ENCODE results near the gene SLCO3A1. TPM values are rescaled to one million over a fixed set of nuclear protein-coding genes. Genes with fewer than 3 reads are reported as not detected.
"Not testable (repeated sequence)": the region's sequence is repeated elsewhere in the genome, so short reads cannot be mapped to it uniquely, and the experiment has no call there.

The SLCO3A1 gene
- total RNA-seq, 2 donors from 2014 or later, result 7.2 to 11.4 TPM

GRCh38 chr15:91961357-91961756, 107.8 kb downstream of the SLCO3A1 start:
- no peaks in the 10 kb centered on the region for H3K36me3 ChIP-seq (ENCODE audit: control insufficient read depth, insufficient read depth, low read length)
- H3K27me3 ChIP-seq (ENCODE audit: control insufficient read depth, insufficient read depth, low read length, poor library complexity, severe bottlenecking), result no peaks in the 10 kb centered on the region
- no peak overlapping the region for H3K27ac ChIP-seq (ENCODE audit: low read depth, low read length)
- TF ChIP-seq, protein P1, sequence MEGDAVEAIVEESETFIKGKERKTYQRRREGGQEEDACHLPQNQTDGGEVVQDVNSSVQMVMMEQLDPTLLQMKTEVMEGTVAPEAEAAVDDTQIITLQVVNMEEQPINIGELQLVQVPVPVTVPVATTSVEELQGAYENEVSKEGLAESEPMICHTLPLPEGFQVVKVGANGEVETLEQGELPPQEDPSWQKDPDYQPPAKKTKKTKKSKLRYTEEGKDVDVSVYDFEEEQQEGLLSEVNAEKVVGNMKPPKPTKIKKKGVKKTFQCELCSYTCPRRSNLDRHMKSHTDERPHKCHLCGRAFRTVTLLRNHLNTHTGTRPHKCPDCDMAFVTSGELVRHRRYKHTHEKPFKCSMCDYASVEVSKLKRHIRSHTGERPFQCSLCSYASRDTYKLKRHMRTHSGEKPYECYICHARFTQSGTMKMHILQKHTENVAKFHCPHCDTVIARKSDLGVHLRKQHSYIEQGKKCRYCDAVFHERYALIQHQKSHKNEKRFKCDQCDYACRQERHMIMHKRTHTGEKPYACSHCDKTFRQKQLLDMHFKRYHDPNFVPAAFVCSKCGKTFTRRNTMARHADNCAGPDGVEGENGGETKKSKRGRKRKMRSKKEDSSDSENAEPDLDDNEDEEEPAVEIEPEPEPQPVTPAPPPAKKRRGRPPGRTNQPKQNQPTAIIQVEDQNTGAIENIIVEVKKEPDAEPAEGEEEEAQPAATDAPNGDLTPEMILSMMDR (conservative IDR thresholded peaks at IDR 0.05), result no peak
- Mint-ChIP-seq H3K9me3 (peaks cover 9% of the 10 kb centered on the region), H3K4me1 (peaks cover 2% of the 10 kb centered on the region), H3K36me3 (ENCODE audit: low read depth) (no peaks in the 10 kb centered on the region), H3K27ac (no peak overlapping the region), H3K4me3 (no peak overlapping the region), H3K27me3 (ENCODE audit: insufficient read depth) (no peaks in the 10 kb centered on the region)
- WGBS, 2 experiments (ENCODE audit: insufficient coverage in 1 of 2, insufficient read length in 1 of 2), result 86 to 91% methylated on average over 1 to 2 of the region's 2 CpGs
- no peaks in the 10 kb centered on the region for H3K4me1 ChIP-seq (ENCODE audit: control insufficient read depth, insufficient read depth, low read length)
- H3K4me3 ChIP-seq (ENCODE audit: low read length), result no peak overlapping the region
- H3K9me3 ChIP-seq (ENCODE audit: control insufficient read depth, low read length), result no peaks in the 10 kb centered on the region
- no peak overlapping the region for H3K9ac ChIP-seq (ENCODE audit: extremely low read depth, low read length, poor library complexity, severe bottlenecking)
- no peak for DNase-seq

- H3K27me3 ChIP-seq (ENCODE audit: control insufficient read depth, insufficient read depth, low read length, poor library complexity, severe bottlenecking); H3K4me3 ChIP-seq (ENCODE audit: low read length); H3K9me3 Mint-ChIP-seq; H3K9me3 ChIP-seq (ENCODE audit: control insufficient read depth, low read length); H3K4me3 Mint-ChIP-seq; H3K27ac Mint-ChIP-seq; H3K27me3 Mint-ChIP-seq (ENCODE audit: insufficient read depth); DNase-seq; H3K4me1 ChIP-seq (ENCODE audit: control insufficient read depth, insufficient read depth, low read length); H3K4me1 Mint-ChIP-seq; H3K27ac ChIP-seq (ENCODE audit: low read depth, low read length); H3K9ac ChIP-seq (ENCODE audit: extremely low read depth, low read length, poor library complexity, severe bottlenecking); H3K36me3 Mint-ChIP-seq (ENCODE audit: low read depth); H3K36me3 ChIP-seq (ENCODE audit: control insufficient read depth, insufficient read depth, low read length): not testable (repeated sequence)
- 93 to 95% methylated on average over 6 to 7 of the region's 7 CpGs for WGBS, 2 experiments (ENCODE audit: insufficient coverage in 1 of 2, insufficient read length in 1 of 2)
Measured at GRCh38 chr15:91963747-91964146, 110.2 kb downstream of the SLCO3A1 start.

DNA sequence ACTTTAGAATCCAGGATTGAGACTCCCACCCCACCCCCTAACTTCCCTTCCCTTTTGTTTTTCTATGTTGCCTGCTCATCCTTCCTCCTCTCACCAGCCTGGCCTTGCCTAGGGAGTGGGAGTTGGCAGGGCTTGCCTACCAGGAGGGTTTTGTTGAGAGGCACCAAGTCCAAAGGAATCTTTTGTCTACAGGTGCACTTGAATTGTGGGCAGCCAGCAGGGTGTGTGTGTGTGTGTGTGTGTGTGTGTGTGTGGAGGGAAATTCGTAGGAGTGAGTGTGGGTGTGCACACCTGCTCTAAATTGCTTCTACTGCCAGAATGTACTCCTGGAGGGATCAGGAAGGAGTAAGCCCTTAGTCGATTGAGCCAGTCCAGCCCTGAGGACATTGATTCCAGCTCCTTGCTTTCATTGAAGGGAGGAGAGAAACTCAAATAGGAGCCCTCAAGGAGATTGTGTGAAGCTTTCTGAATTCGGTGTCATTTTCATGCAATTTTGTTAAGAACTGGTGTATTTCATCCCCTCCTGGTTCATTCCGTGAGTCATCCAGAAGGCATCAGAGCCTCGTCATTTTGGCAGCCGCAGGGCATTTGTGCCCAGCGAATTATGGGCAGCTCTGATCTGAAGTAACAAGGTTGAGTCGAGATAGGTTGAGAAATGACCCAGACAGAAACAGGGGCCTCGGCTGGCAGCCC, 112.1 kb downstream of the SLCO3A1 start:
- no peak overlapping the region for H3K4me3 Mint-ChIP-seq
- H3K27ac ChIP-seq (ENCODE audit: low read depth, low read length), result no peak overlapping the region
- H3K4me3 ChIP-seq (ENCODE audit: low read length), result no peak overlapping the region
- H3K4me1 Mint-ChIP-seq, result no peaks in the 10 kb centered on the region
- no peak overlapping the region for H3K27ac Mint-ChIP-seq
- H3K36me3 Mint-ChIP-seq (ENCODE audit: low read depth), result no peaks in the 10 kb centered on the region
- TF ChIP-seq, protein P1 (conservative IDR thresholded peaks at IDR 0.05), result no peak
- H3K36me3 ChIP-seq (ENCODE audit: control insufficient read depth, insufficient read depth, low read length), result no peaks in the 10 kb centered on the region
- H3K27me3 Mint-ChIP-seq (ENCODE audit: insufficient read depth), result no peaks in the 10 kb centered on the region
- WGBS, 2 experiments (ENCODE audit: insufficient coverage in 1 of 2, insufficient read length in 1 of 2), result 84 to 87% methylated on average over 3 to 9 of the region's 9 CpGs
- no peaks in the 10 kb centered on the region for H3K9me3 ChIP-seq (ENCODE audit: control insufficient read depth, low read length)
- H3K27me3 ChIP-seq (ENCODE audit: control insufficient read depth, insufficient read depth, low read length, poor library complexity, severe bottlenecking), result no peaks in the 10 kb centered on the region
- no peak overlapping the region for H3K9ac ChIP-seq (ENCODE audit: extremely low read depth, low read length, poor library complexity, severe bottlenecking)
- H3K9me3 Mint-ChIP-seq, result peaks cover 9% of the 10 kb centered on the region
- no peak for DNase-seq
- no peaks in the 10 kb centered on the region for H3K4me1 ChIP-seq (ENCODE audit: control insufficient read depth, insufficient read depth, low read length)

GRCh38 chr15:91966194-91966552, 112.7 kb downstream of the SLCO3A1 start:
- H3K27ac ChIP-seq (ENCODE audit: low read depth, low read length), result no peak overlapping the region

More at GRCh38 chr15:91966194-91966552, 112.7 kb downstream of the SLCO3A1 start:
- Histone ChIP-seq H3K9ac (ENCODE audit: extremely low read depth, low read length, poor library complexity, severe bottlenecking) (no peak overlapping the region), H3K27me3 (ENCODE audit: control insufficient read depth, insufficient read depth, low read length, poor library complexity, severe bottlenecking) (no peaks in the 10 kb centered on the region), H3K4me1 (ENCODE audit: control insufficient read depth, insufficient read depth, low read length) (no peaks in the 10 kb centered on the region), H3K4me3 (ENCODE audit: low read length) (no peak overlapping the region), H3K36me3 (ENCODE audit: control insufficient read depth, insufficient read depth, low read length) (no peaks in the 10 kb centered on the region), H3K9me3 (ENCODE audit: control insufficient read depth, low read length) (no peaks in the 10 kb centered on the region)
- Mint-ChIP-seq H3K36me3 (ENCODE audit: low read depth) (no peaks in the 10 kb centered on the region), H3K27me3 (ENCODE audit: insufficient read depth) (no peaks in the 10 kb centered on the region), H3K9me3 (peaks cover 9% of the 10 kb centered on the region), H3K4me1 (no peaks in the 10 kb centered on the region), H3K4me3 (no peak overlapping the region), H3K27ac (no peak overlapping the region)
- DNase-seq, result no peak
- 89 to 93% methylated on average over 6 of the region's 6 CpGs for WGBS, 2 experiments (ENCODE audit: insufficient coverage in 1 of 2, insufficient read length in 1 of 2)
- TF ChIP-seq, protein P1 (conservative IDR thresholded peaks at IDR 0.05), result no peak

Measured in endodermal cell (in vitro differentiated cells).